Activated B cell treated with CpG ODN at 0.5 μM for 24 hours (primary cell): ENCODE data around the gene CARD8. TPM values are rescaled to one million over a fixed set of nuclear protein-coding genes. Genes with fewer than 3 reads are reported as not detected.
A peak's percentile ranks its signal among the peaks of the same experiment; 100 is the strongest.

Source experiments
- ATAC-seq: fragments of 200-7000 bp; cut with Tn5 transposase; one replicate; pipeline ENCODE4 v1.10.0; 2021; ENCODE audit warnings: low read depth, mild to moderate bottlenecking, moderate library complexity
- CTCF ChIA-PET: fragments of 350-600 bp; sonication (Branson Sonifier 250); formaldehyde crosslinking; loops from one replicate; lab custom pipeline; 2021; ENCODE audit warnings: antibody characterized with exemption; lab: Charles Lee
- POLR2A ChIA-PET: fragments of 350-600 bp; sonication (Branson Sonifier 250); formaldehyde crosslinking; loops from one replicate; lab custom pipeline; 2021; ENCODE audit warnings: antibody characterized with exemption; lab: Charles Lee
- DNase-seq: peaks from one replicate; pipeline ENCODE4 v3.0.0; 2022
- H3K27ac Mint-ChIP-seq: one replicate; pipeline ENCODE4 v1.8.0; 2020; ENCODE audit warnings: mixed read lengths
- H3K27me3 Mint-ChIP-seq: one replicate; pipeline ENCODE4 v1.8.0; 2021; ENCODE audit warnings: mixed read lengths
- H3K36me3 Mint-ChIP-seq: one replicate; pipeline ENCODE4 v1.8.0; 2021; ENCODE audit warnings: low read depth, mixed read lengths
- H3K4me1 Mint-ChIP-seq: one replicate; pipeline ENCODE4 v1.8.0; 2021; ENCODE audit warnings: mixed read lengths
- H3K4me3 Mint-ChIP-seq: one replicate; pipeline ENCODE4 v1.8.0; 2020; ENCODE audit warnings: mild to moderate bottlenecking, mixed read lengths
- H3K9me3 Mint-ChIP-seq: one replicate; pipeline ENCODE4 v1.8.0; 2020; ENCODE audit warnings: mixed read lengths
- intact Hi-C: fragments of 100-400 bp; cut with micrococcal nuclease; formaldehyde crosslinking; loops from one replicate; pipeline ENCODE4 v1.15.1; 2024
- total RNA-seq: library from RNA; stranded (reverse); gene quantifications from 2 replicates; pipeline ENCODE4 v1.2.3, GENCODE V29; 2022
- TF ChIP-seq, protein P1 (sequence below): fragments of 200-600 bp; IDR thresholded peaks from one replicate; pipeline ENCODE4 v1.8.0; 2022; ENCODE audit warnings: antibody characterized with exemption, mild to moderate bottlenecking

The CARD8 gene
- total RNA-seq, 1 donor from 2014 or later = 103 TPM

DNA sequence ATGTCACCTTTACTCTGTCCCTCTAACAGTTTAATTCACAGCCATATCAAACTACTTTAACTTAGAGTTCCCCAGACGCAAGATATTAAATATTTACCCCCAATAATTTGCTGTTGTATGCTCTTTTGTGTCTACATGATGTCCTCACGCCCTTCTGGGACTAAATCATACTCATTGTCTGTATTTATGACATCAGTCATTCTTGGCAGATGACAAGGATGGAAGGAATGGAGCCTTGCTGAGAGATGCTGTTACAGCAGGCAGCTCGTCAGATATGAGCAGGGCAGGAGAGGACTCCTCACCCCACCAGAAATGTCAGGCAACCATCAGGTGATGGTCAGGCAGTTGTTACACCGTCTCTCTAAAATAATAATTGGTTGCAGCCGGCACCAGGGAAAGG, 41.8 kb downstream of the CARD8 start:
- CTCF ChIA-PET = no interaction called here

GRCh38 chr19:48210005-48210404, 45.7 kb downstream of the CARD8 start:
- intact Hi-C loops = no loop called here
- H3K4me1 Mint-ChIP-seq = peaks cover 9% of the 10 kb centered on the region
- H3K36me3 Mint-ChIP-seq = peaks cover 49% of the 10 kb centered on the region
- TF ChIP-seq, protein P1, sequence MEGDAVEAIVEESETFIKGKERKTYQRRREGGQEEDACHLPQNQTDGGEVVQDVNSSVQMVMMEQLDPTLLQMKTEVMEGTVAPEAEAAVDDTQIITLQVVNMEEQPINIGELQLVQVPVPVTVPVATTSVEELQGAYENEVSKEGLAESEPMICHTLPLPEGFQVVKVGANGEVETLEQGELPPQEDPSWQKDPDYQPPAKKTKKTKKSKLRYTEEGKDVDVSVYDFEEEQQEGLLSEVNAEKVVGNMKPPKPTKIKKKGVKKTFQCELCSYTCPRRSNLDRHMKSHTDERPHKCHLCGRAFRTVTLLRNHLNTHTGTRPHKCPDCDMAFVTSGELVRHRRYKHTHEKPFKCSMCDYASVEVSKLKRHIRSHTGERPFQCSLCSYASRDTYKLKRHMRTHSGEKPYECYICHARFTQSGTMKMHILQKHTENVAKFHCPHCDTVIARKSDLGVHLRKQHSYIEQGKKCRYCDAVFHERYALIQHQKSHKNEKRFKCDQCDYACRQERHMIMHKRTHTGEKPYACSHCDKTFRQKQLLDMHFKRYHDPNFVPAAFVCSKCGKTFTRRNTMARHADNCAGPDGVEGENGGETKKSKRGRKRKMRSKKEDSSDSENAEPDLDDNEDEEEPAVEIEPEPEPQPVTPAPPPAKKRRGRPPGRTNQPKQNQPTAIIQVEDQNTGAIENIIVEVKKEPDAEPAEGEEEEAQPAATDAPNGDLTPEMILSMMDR = no peak
- no peaks in the 10 kb centered on the region for H3K9me3 Mint-ChIP-seq
- ChIA-PET POLR2A (interaction anchor here (0.6 kb wide), 1 partner anchor 111 kb away, joined by 6 read pairs; no protein-coding TSS in a partner anchor), CTCF (no interaction called here)
- peak overlapping the region; percentile 27 for H3K27ac Mint-ChIP-seq
- DNase-seq (no peak), ATAC-seq (no peak)
- H3K27me3 Mint-ChIP-seq = no peaks in the 10 kb centered on the region
- H3K4me3 Mint-ChIP-seq = no peak overlapping the region

More for the DNA sequence above, 41.8 kb downstream of the CARD8 start:
- POLR2A ChIA-PET = interaction anchor here (0.6 kb wide), 1 partner anchor 1015 kb away, joined by 9 read pairs; no protein-coding TSS in a partner anchor
- TF ChIP-seq, protein P1 = no peak
- Mint-ChIP-seq H3K4me3 (no peak overlapping the region), H3K9me3 (no peaks in the 10 kb centered on the region), H3K36me3 (peaks cover 74% of the 10 kb centered on the region), H3K4me1 (peaks cover 3% of the 10 kb centered on the region), H3K27me3 (no peaks in the 10 kb centered on the region), H3K27ac (no peak overlapping the region)
- intact Hi-C loops = no loop called here
- no peak for ATAC-seq
- no peak for DNase-seq

- Mint-ChIP-seq H3K27ac (peak overlapping the region; percentile 76), H3K4me1 (peaks cover 9% of the 10 kb centered on the region), H3K36me3 (peaks cover 24% of the 10 kb centered on the region), H3K27me3 (no peaks in the 10 kb centered on the region), H3K4me3 (peak overlapping the region; percentile 41), H3K9me3 (no peaks in the 10 kb centered on the region)
- CTCF ChIA-PET = interaction anchor here (0.9 to 1.1 kb wide), 2 partner anchors 22 to 99 kb away, joined by 3 read pairs; no protein-coding TSS in a partner anchor
- POLR2A ChIA-PET = interaction anchor here (0.6 to 0.9 kb wide), 2 partner anchors 8 to 94 kb away, joined by 7 to 12 read pairs; no protein-coding TSS in a partner anchor
- ATAC-seq = no peak
- DNase-seq = no peak
- TF ChIP-seq, protein P1 = no peak
- intact Hi-C loops = no loop called here
Measured at GRCh38 chr19:48206397-48207093, 49.2 kb downstream of the CARD8 start.

DNA sequence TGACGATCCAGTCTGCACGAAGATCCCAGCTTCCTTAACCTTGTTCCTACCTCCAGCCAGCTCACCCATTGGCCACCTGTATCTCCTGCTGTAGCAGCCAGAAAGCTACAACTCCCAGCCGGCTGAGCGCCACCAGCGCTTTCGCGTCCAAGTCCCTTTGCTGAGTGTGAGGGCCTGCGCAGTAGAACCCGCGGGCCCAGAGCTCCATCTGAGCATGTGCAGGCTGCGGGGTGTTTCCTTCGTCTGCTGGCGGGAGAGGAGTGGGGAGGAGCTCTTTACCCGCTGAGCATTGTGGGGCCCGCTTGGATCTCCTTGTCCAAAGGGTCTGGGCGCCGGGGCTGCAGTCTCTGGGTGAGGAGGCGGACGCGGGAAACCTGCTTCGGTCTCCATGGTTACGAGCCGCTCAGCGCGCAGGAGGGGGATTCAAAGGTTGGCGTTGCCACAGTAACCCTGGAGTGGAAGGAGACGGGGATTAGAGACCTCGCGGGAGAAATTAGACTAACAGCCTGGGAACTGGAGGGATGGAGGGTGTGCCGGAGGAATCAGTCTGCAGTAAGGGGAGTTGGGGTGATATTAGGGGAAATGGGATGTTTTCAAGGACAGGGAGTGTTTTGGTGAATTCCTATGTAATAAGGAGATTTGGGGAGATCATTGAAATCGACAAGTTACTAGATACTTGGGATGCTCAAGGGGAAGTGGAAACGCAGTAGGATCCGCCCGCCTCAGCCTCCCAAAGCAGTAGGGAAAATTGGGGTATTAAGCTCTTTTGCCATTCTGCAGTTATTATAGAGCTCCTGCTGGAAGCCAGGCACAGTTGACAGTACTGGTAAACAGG, 51.7 kb downstream of the CARD8 start:
- Mint-ChIP-seq H3K4me1 (peaks cover 6% of the 10 kb centered on the region), H3K27ac (no peak overlapping the region), H3K36me3 (peaks cover 8% of the 10 kb centered on the region), H3K4me3 (no peak overlapping the region), H3K9me3 (no peaks in the 10 kb centered on the region), H3K27me3 (no peaks in the 10 kb centered on the region)
- ATAC-seq (peak; percentile 100), DNase-seq (peak; percentile 79)
- TF ChIP-seq, protein P1 = no peak
- intact Hi-C loops = loop anchor here (1.0 to 5.0 kb wide), 3 partner anchors 34 to 403 kb away; partner anchors contain the start of genes LIG1, SPACA4 and ZSWIM9
- CTCF ChIA-PET = interaction anchor here (0.6 to 3.7 kb wide), 10 partner anchors 10 to 547 kb away, joined by 3 to 20 read pairs (median 4); no protein-coding TSS in a partner anchor
- POLR2A ChIA-PET = interaction anchor here (0.6 to 4.1 kb wide), 21 partner anchors 10 to 415 kb away, joined by 3 to 28 read pairs (median 5); partner anchors contain the start of genes CARD8, KDELR1, LIG1 and PLA2G4C
